ENCODE measurements around the gene AKT3. TPM values are rescaled to one million over a fixed set of nuclear protein-coding genes. Genes with fewer than 3 reads are reported as not detected.

AKT3 gene
- polyA plus RNA-seq, 2 of the 4 experiments (the other 2 are of a cell fraction) = 18.4 to 43.5 TPM

DNA sequence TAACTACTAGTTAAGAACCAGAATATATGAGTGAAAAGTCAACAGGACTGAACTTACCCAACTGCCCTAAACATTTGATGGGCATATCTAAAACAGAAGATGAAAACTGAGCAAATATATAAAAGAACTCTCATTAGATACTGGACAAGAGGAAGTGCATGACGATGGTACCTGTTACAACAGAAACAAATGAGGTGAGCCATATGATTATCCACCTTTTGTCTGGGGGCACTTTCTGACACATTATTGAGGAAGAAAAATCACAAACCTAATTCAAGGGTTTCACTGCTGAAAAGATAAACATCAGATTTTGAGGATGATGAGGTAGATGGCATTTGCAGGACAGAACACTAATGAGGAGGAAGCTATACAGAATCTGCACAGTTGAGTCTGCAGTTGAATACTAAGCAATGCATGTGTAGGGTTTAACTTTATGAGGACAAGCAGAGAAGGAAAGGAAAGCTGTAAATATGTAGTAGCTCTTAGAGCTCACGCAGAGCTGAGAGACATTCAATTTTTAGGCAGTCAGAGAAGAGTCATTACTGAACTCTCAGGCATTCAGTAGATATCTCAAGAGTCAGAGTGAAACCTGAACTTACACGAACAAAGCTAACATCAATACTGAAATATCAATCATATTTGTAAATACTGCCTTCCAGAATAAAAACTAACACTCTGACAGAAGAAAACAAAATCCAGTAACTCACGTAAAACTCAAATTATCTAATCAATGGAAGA lies 262.1 kb downstream of the AKT3 start:
- no peak overlapping the region for H3K27ac ChIP-seq
- TF ChIP-seq, protein P1, sequence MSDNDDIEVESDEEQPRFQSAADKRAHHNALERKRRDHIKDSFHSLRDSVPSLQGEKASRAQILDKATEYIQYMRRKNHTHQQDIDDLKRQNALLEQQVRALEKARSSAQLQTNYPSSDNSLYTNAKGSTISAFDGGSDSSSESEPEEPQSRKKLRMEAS (IDR thresholded peaks at IDR 0.05) = no peak
- TF ChIP-seq, protein P2, sequence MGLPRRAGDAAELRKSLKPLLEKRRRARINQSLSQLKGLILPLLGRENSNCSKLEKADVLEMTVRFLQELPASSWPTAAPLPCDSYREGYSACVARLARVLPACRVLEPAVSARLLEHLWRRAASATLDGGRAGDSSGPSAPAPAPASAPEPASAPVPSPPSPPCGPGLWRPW (IDR thresholded peaks at IDR 0.05) = no peak
- TF ChIP-seq FOSL2 (IDR thresholded peaks at IDR 0.05) (no peak), FOSL2 (CRISPR knock-in tag; IDR thresholded peaks at IDR 0.05) (no peak), HOXB13 (CRISPR knock-in tag; IDR thresholded peaks at IDR 0.05; ENCODE audit: low read depth) (no peak)
- no peak for DNase-seq (ENCODE audit: low read depth in 1 of 2, low spot score in 1 of 2)
- no peak overlapping the region for H3K4me3 ChIP-seq
- no peak for FAIRE-seq
- H3K9me3 ChIP-seq = peaks cover 14% of the 10 kb centered on the region; the same call in 1 of the 3 replicates
- ATAC-seq = no peak
- CTCF ChIA-PET = no interaction called here
- H3K4me1 ChIP-seq = no peaks in the 10 kb centered on the region
- WGBS (ENCODE audit: missing lambda C conversion rate) = 85% methylated on average over 4 of the region's 4 CpGs
- no peak overlapping the region for H3K4me2 ChIP-seq
- POLR2A ChIA-PET = no interaction called here

DNA sequence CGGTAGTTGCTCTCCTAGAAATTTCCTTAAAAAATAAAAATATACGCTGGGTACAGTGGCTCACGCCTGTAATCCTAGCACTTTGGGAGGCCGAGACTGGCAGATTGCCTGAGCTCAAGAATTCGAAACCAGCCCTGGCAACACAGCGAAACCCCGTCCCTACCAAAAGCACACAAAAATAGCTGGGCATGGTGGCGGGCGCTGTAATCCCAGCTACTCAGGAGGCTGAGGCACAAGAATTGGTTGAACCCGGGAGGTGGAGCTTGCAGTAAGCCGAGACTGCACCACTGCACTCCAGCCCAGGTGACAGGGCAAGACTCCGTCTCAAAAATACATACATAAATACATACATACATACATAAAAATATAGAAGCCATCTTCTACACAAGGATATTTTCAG lies 262.8 kb downstream of the AKT3 start:
- WGBS (ENCODE audit: missing lambda C conversion rate) = 93% methylated on average over 12 of the region's 12 CpGs
- ChIA-PET CTCF (no interaction called here), POLR2A (no interaction called here)
- no peak for FAIRE-seq
- ATAC-seq = no peak
- peaks cover 20% of the 10 kb centered on the region for H3K9me3 ChIP-seq
- no peak overlapping the region for H3K27ac ChIP-seq
- no peak overlapping the region for H3K4me2 ChIP-seq
- no peaks in the 10 kb centered on the region for H3K4me1 ChIP-seq
- TF ChIP-seq GATA3 (IDR thresholded peaks at IDR 0.05; ENCODE audit: borderline replicate concordance) (no peak), RFX5 (IDR thresholded peaks at IDR 0.05) (no peak), TP53 (CRISPR knock-in tag; IDR thresholded peaks at IDR 0.05) (no peak), CBX2 (IDR thresholded peaks at IDR 0.05; ENCODE audit: borderline replicate concordance, low read depth) (no peak)
- TF ChIP-seq, protein P3, sequence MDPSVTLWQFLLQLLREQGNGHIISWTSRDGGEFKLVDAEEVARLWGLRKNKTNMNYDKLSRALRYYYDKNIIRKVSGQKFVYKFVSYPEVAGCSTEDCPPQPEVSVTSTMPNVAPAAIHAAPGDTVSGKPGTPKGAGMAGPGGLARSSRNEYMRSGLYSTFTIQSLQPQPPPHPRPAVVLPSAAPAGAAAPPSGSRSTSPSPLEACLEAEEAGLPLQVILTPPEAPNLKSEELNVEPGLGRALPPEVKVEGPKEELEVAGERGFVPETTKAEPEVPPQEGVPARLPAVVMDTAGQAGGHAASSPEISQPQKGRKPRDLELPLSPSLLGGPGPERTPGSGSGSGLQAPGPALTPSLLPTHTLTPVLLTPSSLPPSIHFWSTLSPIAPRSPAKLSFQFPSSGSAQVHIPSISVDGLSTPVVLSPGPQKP (IDR thresholded peaks at IDR 0.05; ENCODE audit: low read depth, low read length) = no peak
- H3K4me3 ChIP-seq = no peak overlapping the region
- no peak for DNase-seq (ENCODE audit: low read depth in 1 of 2, low spot score in 1 of 2)

DNA sequence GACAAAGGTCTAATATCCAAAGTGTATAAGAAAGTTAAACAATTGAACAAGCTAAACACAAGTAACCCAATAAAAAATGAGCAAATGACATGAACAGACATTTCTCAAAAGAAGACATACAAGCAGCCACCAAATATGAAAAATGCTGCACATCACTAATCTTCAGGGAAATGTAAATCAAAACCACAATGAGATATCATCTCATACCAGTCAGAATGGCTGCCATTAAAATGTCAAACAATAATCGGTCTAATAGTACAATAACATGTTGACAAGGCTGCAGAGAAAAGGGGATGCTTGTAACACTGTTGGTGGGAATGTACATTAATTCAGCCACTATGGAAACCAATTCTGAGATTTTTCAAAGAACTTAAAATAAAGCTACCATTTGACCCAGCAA lies 264.1 kb downstream of the AKT3 start:
- ATAC-seq = no peak
- TF ChIP-seq TP53 (CRISPR knock-in tag; IDR thresholded peaks at IDR 0.05) (no peak), HDAC2 (IDR thresholded peaks at IDR 0.05) (no peak), MYC (IDR thresholded peaks at IDR 0.05; ENCODE audit: borderline replicate concordance, low read length) (no peak), ESRRA (IDR thresholded peaks at IDR 0.05; ENCODE audit: borderline replicate concordance, low read length) (no peak), JUNB (IDR thresholded peaks at IDR 0.05) (no peak), FOSB (CRISPR knock-in tag; IDR thresholded peaks at IDR 0.05) (no peak)
- TF ChIP-seq, protein P1 (IDR thresholded peaks at IDR 0.05) = no peak
- no peak for DNase-seq (ENCODE audit: low read depth in 1 of 2, low spot score in 1 of 2)
- 54% methylated on average over 1 of the region's 1 CpG for WGBS (ENCODE audit: missing lambda C conversion rate)
- Histone ChIP-seq H3K9me3 (peaks cover 33% of the 10 kb centered on the region), H3K27ac (no peak overlapping the region), H3K4me1 (no peaks in the 10 kb centered on the region), H3K4me2 (no peak overlapping the region), H3K4me3 (no peak overlapping the region)
- ChIA-PET CTCF (interaction anchor here (0.5 kb wide), 1 partner anchor 545 kb away, joined by 3 read pairs; no protein-coding TSS in a partner anchor), POLR2A (no interaction called here)
- no peak for FAIRE-seq

DNA sequence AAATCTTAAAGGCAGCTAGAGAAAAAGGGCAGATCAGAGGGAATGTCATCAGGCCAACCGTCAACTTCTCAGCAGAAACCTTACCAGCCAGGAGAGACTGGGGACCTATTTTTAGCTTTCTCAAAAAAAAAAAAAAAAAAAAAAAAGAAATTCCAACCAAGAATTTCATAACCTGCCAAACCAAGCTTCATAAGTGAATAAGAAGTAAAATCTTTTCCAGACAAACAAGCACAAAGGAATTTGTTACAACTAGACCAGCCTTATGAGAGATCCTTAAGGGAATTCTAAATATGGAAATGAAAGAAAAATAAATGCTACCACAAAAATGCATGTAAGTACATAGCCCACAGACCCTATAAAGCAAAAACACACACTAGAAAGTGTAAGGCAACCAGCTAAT lies 267.7 kb downstream of the AKT3 start:
- ChIA-PET POLR2A (interaction anchor here (0.6 kb wide), 1 partner anchor 93 kb away, joined by 5 read pairs; no protein-coding TSS in a partner anchor), CTCF (interaction anchor here (0.6 to 2.0 kb wide), 3 partner anchors 9 to 720 kb away, joined by 3 to 5 read pairs (median 3); no protein-coding TSS in a partner anchor)
- no peak for TF ChIP-seq PHF8 (IDR thresholded peaks at IDR 0.05; ENCODE audit: borderline replicate concordance, low read depth)
- 0 out of 2 replicates have a peak, but pooled peaks have one; percentile 19 for TF ChIP-seq KDM1A (IDR thresholded peaks at IDR 0.05; ENCODE audit: low read depth)
- TF ChIP-seq, protein P4, sequence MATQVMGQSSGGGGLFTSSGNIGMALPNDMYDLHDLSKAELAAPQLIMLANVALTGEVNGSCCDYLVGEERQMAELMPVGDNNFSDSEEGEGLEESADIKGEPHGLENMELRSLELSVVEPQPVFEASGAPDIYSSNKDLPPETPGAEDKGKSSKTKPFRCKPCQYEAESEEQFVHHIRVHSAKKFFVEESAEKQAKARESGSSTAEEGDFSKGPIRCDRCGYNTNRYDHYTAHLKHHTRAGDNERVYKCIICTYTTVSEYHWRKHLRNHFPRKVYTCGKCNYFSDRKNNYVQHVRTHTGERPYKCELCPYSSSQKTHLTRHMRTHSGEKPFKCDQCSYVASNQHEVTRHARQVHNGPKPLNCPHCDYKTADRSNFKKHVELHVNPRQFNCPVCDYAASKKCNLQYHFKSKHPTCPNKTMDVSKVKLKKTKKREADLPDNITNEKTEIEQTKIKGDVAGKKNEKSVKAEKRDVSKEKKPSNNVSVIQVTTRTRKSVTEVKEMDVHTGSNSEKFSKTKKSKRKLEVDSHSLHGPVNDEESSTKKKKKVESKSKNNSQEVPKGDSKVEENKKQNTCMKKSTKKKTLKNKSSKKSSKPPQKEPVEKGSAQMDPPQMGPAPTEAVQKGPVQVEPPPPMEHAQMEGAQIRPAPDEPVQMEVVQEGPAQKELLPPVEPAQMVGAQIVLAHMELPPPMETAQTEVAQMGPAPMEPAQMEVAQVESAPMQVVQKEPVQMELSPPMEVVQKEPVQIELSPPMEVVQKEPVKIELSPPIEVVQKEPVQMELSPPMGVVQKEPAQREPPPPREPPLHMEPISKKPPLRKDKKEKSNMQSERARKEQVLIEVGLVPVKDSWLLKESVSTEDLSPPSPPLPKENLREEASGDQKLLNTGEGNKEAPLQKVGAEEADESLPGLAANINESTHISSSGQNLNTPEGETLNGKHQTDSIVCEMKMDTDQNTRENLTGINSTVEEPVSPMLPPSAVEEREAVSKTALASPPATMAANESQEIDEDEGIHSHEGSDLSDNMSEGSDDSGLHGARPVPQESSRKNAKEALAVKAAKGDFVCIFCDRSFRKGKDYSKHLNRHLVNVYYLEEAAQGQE (IDR thresholded peaks at IDR 0.05) = no peak

More for the DNA sequence above, 267.7 kb downstream of the AKT3 start:
- H3K27ac ChIP-seq = no peak overlapping the region
- no peak for FAIRE-seq
- H3K4me2 ChIP-seq = no peak overlapping the region
- DNase-seq (ENCODE audit: low read depth in 1 of 2, low spot score in 1 of 2) = peak in 1 of 2 experiments; percentile 43
- no peaks in the 10 kb centered on the region for H3K4me1 ChIP-seq
- WGBS (ENCODE audit: missing lambda C conversion rate) = 76% methylated on average over 1 of the region's 1 CpG
- ATAC-seq = no peak
- no peak overlapping the region for H3K4me3 ChIP-seq
- peaks cover 34% of the 10 kb centered on the region for H3K9me3 ChIP-seq

Data from A549 (cell line).